ENCODE data around the gene MTR.

The MTR gene

GRCh38 chr1:236841341-236841740, 46.2 kb downstream of the MTR start:
- Histone ChIP-seq H3K27me3 (ENCODE audit: insufficient read depth, insufficient read length) (no peaks in the 10 kb centered on the region), H3K4me1 (ENCODE audit: insufficient read depth, insufficient read length) (no peaks in the 10 kb centered on the region), H3K4me3 (ENCODE audit: insufficient read length, low read depth) (no peak overlapping the region), H3K9me3 (ENCODE audit: insufficient read depth, low read length) (no peaks in the 10 kb centered on the region), H3K9ac (ENCODE audit: insufficient read length, low read depth) (no peak overlapping the region), H3K36me3 (ENCODE audit: insufficient read depth, insufficient read length, low read length) (peaks cover 45% of the 10 kb centered on the region)
- DNase-seq (ENCODE audit: low read depth, low spot score): no peak
- no peak for TF ChIP-seq YY1 (IDR thresholded peaks at IDR 0.05; ENCODE audit: insufficient read depth, insufficient read length)

GRCh38 chr1:236844499-236845271, 49.6 kb downstream of the MTR start:
- H3K4me3 ChIP-seq (ENCODE audit: insufficient read length, low read depth): no peak overlapping the region
- H3K9ac ChIP-seq (ENCODE audit: insufficient read length, low read depth): no peak overlapping the region
- H3K36me3 ChIP-seq (ENCODE audit: insufficient read depth, insufficient read length, low read length): peaks cover 25% of the 10 kb centered on the region
- H3K4me1 ChIP-seq (ENCODE audit: insufficient read depth, insufficient read length): no peaks in the 10 kb centered on the region
- TF ChIP-seq YY1 (IDR thresholded peaks at IDR 0.05; ENCODE audit: insufficient read depth, insufficient read length): no peak
- no peak for TF ChIP-seq SUZ12 (IDR thresholded peaks at IDR 0.05; ENCODE audit: extremely low read depth, insufficient read depth, insufficient read length)
- no peak for TF ChIP-seq ZNF274 (IDR thresholded peaks at IDR 0.05; ENCODE audit: low read depth, low read length)
- no peaks in the 10 kb centered on the region for H3K9me3 ChIP-seq (ENCODE audit: insufficient read depth, low read length)
- DNase-seq (ENCODE audit: low read depth, low spot score): no peak
- no peaks in the 10 kb centered on the region for H3K27me3 ChIP-seq (ENCODE audit: insufficient read depth, insufficient read length)

GRCh38 chr1:236845830-236846229, 50.7 kb downstream of the MTR start:
- Histone ChIP-seq H3K4me1 (ENCODE audit: insufficient read depth, insufficient read length) (no peaks in the 10 kb centered on the region), H3K9me3 (ENCODE audit: insufficient read depth, low read length) (no peaks in the 10 kb centered on the region), H3K27me3 (ENCODE audit: insufficient read depth, insufficient read length) (no peaks in the 10 kb centered on the region), H3K4me3 (ENCODE audit: insufficient read length, low read depth) (no peak overlapping the region), H3K36me3 (ENCODE audit: insufficient read depth, insufficient read length, low read length) (peaks cover 24% of the 10 kb centered on the region), H3K9ac (ENCODE audit: insufficient read length, low read depth) (no peak overlapping the region)
- TF ChIP-seq YY1 (IDR thresholded peaks at IDR 0.05; ENCODE audit: insufficient read depth, insufficient read length) (no peak), SUZ12 (IDR thresholded peaks at IDR 0.05; ENCODE audit: extremely low read depth, insufficient read depth, insufficient read length) (no peak), ZNF274 (IDR thresholded peaks at IDR 0.05; ENCODE audit: low read depth, low read length) (no peak)
- DNase-seq (ENCODE audit: low read depth, low spot score): no peak

- Histone ChIP-seq H3K9ac (ENCODE audit: insufficient read length, low read depth) (no peak overlapping the region), H3K4me3 (ENCODE audit: insufficient read length, low read depth) (no peak overlapping the region), H3K36me3 (ENCODE audit: insufficient read depth, insufficient read length, low read length) (peaks cover 30% of the 10 kb centered on the region), H3K4me1 (ENCODE audit: insufficient read depth, insufficient read length) (no peaks in the 10 kb centered on the region), H3K9me3 (ENCODE audit: insufficient read depth, low read length) (peaks cover 6% of the 10 kb centered on the region; the same call in 1 of the 2 replicates), H3K27me3 (ENCODE audit: insufficient read depth, insufficient read length) (no peaks in the 10 kb centered on the region)
- TF ChIP-seq ZNF274 (IDR thresholded peaks at IDR 0.05; ENCODE audit: low read depth, low read length) (no peak), YY1 (IDR thresholded peaks at IDR 0.05; ENCODE audit: insufficient read depth, insufficient read length) (no peak), SUZ12 (IDR thresholded peaks at IDR 0.05; ENCODE audit: extremely low read depth, insufficient read depth, insufficient read length) (no peak)
- no peak for DNase-seq (ENCODE audit: low read depth, low spot score)
Measured at GRCh38 chr1:236848274-236848923, 53.3 kb downstream of the MTR start.

- Histone ChIP-seq H3K9ac (ENCODE audit: insufficient read length, low read depth) (no peak overlapping the region), H3K36me3 (ENCODE audit: insufficient read depth, insufficient read length, low read length) (peaks cover 32% of the 10 kb centered on the region), H3K27me3 (ENCODE audit: insufficient read depth, insufficient read length) (no peaks in the 10 kb centered on the region), H3K9me3 (ENCODE audit: insufficient read depth, low read length) (peaks cover 6% of the 10 kb centered on the region; the same call in 1 of the 2 replicates), H3K4me3 (ENCODE audit: insufficient read length, low read depth) (no peak overlapping the region), H3K4me1 (ENCODE audit: insufficient read depth, insufficient read length) (no peaks in the 10 kb centered on the region)
- TF ChIP-seq ZNF274 (IDR thresholded peaks at IDR 0.05; ENCODE audit: low read depth, low read length) (no peak), YY1 (IDR thresholded peaks at IDR 0.05; ENCODE audit: insufficient read depth, insufficient read length) (no peak), SUZ12 (IDR thresholded peaks at IDR 0.05; ENCODE audit: extremely low read depth, insufficient read depth, insufficient read length) (no peak)
- no peak for DNase-seq (ENCODE audit: low read depth, low spot score)
Measured at GRCh38 chr1:236850077-236850979, 55.2 kb downstream of the MTR start.

- Histone ChIP-seq H3K36me3 (ENCODE audit: insufficient read depth, insufficient read length, low read length) (peaks cover 39% of the 10 kb centered on the region), H3K4me3 (ENCODE audit: insufficient read length, low read depth) (no peak overlapping the region), H3K9me3 (ENCODE audit: insufficient read depth, low read length) (peaks cover 11% of the 10 kb centered on the region; the same call in 1 of the 2 replicates), H3K27me3 (ENCODE audit: insufficient read depth, insufficient read length) (peaks cover 4% of the 10 kb centered on the region), H3K9ac (ENCODE audit: insufficient read length, low read depth) (no peak overlapping the region), H3K4me1 (ENCODE audit: insufficient read depth, insufficient read length) (no peaks in the 10 kb centered on the region)
- no peak for DNase-seq (ENCODE audit: low read depth, low spot score)
- no peak for TF ChIP-seq YY1 (IDR thresholded peaks at IDR 0.05; ENCODE audit: insufficient read depth, insufficient read length)
- TF ChIP-seq ZNF274 (IDR thresholded peaks at IDR 0.05; ENCODE audit: low read depth, low read length): no peak
- no peak for TF ChIP-seq SUZ12 (IDR thresholded peaks at IDR 0.05; ENCODE audit: extremely low read depth, insufficient read depth, insufficient read length)
Measured at GRCh38 chr1:236851871-236852270, 56.8 kb downstream of the MTR start.
